ENCODE measurements around the gene NCAM1.

The NCAM1 gene

DNA sequence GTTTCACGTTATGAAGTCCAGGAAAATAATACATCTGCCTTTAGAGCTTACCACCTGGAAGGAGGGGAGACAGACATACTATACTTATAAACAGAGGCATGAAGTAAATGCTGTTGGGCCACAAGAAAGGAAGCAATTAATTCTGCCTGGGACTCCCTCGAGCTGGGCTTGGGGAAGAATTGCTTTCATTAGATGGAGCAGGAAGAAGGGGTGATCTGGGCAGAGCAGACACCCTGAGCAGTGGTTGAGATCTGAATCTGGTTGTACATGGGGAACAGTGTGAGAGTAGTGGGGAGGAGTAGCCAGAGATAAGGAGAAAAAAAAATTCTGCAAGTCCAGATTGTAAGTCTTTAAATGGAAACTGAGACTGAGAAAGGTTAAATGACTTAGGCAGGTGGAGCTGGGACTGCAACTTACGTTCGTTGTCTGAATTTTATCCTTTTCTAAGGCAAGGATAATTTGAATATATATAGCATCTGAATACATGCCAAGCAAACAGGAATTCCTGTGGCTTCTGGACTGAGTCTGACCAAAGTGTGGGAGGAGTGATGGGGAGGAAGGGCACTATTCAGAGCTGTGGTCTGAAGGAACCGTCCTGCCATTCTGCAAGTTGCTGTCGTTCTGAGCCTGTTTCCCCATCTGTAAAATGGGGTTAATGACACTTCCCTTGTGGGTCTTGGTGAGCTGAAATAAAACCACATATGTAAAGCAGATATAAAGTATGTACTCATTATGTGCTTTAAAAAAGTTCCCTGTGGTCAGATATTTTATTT lies 7.9 kb downstream of the NCAM1 start:
- DNase-seq (ENCODE audit: low spot score) = no peak

DNA sequence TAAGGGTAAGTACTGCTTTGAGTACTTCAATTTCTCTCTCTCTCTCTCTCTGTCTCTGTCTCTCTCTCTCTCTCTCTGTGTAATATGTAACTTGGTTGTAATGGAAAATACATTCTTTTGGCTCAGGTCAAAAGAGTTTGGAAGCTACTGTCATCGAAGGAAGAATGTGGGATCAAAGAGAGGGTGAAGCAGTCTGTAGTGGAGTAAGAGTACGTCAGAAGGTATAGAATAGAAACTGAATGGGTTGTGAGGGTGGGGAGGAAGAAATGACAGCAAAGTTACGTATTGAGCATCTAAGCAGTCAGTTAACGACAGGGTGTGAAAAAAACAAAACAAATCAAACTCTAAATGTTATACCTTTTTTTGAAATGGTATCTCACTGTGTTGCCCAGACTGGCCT lies 10.0 kb downstream of the NCAM1 start:
- no peak for DNase-seq (ENCODE audit: low spot score)

DNA sequence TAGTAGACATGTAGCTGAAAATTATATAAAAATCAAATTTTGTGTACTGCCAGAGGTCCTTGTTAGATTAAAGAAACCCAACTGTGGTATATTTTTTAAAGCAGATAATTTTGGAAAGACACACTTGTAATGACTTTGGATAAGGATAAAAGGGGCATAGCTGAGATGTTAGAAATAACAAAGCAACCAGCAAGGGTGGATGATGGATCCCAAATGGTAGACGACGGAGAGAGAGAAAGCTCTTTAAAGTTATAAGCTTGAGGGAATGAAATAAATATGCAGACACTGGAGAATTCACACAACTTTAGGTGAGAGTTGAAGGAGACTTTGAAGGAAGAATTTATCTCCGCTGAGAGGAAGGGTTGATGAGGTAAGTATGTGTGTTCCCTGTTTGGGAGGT lies 10.6 kb downstream of the NCAM1 start:
- no peak for DNase-seq (ENCODE audit: low spot score)

DNA sequence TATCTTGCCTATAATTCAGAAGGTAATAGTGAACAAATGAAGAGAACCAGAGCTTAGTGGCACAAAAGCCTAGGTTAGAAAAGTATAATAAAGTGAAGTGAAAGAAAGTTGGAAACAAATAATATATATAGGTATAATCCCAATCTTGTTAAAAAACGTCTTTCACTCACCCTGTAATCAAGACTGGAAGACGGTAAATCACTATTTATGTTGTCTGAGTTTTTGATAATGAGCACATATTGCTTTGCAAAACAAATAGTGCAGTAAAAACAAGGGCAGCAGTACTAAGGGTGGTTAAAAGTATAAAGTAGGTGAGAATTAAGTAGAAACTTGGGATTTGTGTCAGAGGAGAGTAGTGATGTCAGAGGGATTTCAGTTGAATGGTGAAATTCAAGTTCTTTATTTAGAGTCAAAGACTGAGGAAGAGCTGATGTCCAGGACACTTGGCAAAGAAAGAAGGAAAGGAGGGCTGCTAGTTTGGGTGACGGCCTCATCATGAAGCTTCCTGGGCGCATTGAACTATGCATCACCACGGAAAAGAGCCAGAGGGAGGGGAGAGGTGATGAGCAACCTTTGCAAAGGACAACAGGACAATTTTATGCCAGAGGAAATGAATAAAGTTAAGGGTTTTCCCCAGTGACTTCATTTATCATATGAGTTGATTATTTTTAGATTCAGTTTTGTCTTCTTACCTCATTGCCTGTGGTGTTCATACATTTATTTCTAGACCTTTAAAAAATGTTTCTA lies 11.4 kb downstream of the NCAM1 start:
- no peak for DNase-seq (ENCODE audit: low spot score)

DNA sequence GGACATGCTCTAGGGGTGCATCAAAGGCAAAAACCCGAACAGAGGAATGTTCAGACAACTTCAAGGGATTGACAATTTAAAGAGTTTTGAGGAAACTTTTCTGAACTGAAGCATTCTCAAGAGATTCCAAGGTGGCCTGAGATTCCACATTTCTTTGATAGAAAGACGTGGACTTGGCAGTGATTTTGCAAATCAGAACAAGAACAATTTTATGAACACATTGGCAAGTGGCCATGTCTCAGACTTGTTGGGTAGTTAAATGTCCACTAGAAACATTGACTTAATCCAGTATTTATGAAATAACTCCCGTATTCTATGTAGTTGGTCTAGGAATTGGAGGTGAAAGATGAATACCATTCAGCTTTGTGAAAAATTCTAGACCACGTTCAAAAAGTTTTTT lies 13.8 kb downstream of the NCAM1 start:
- no peak for DNase-seq (ENCODE audit: low spot score)

DNA sequence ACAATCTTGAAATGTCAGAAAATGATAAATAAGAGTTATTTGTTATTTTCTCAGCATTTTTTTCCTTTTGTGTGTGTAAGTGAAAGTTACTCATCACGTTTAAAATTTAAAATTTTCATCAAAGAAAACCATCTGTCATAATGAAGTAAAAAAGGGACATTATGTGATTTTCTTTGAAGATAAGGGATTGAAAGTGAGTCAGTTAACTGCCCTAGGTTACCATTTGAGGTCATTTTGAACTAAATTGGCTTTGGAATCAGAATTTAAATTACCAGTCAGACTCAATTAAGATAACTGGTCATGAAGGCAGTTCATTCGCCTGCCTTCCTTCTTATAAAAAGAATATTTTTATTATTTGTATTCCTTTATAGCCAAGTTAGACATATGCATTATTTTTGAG lies 14.3 kb downstream of the NCAM1 start:
- DNase-seq (ENCODE audit: low spot score) = no peak

DNA sequence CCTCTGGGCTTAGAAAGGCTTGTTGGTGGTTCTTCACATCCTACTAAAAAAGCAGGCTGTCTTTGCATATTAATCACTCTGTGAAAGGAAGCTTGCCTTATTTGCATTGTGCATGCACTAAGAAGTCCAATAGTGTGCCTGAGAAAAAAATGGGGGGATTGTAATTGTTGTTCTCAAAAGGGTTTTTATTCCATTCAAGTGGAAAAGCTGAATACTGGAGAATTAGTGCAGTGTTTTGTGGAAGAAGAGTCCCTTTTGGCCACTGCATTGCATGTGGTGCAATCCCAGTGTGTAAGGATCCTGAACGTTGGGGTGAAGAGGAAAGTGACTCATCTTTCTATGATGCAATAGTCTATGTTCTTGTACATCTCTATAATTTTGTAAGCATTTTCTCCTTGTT lies 16.5 kb downstream of the NCAM1 start:
- DNase-seq (ENCODE audit: low spot score) = no peak

DNA sequence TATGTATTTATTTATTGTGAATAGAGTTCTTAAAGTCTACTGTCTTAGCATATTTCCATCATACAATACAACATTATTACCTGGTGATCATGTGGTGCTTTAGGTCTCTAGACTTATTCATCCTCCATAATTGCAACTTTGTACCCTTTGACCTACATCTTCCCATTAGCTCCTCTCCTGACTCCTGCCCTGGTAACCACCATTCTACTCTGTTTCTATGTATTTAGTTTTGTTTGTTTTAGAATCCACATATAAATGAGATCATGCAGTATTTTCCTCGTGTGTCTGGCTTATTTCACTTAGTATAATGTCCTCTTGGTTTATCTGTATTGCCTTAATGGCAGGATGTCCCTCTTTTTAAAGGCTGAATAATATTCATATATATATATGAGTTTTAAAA lies 22.7 kb downstream of the NCAM1 start:
- DNase-seq (ENCODE audit: low spot score) = no peak

DNA sequence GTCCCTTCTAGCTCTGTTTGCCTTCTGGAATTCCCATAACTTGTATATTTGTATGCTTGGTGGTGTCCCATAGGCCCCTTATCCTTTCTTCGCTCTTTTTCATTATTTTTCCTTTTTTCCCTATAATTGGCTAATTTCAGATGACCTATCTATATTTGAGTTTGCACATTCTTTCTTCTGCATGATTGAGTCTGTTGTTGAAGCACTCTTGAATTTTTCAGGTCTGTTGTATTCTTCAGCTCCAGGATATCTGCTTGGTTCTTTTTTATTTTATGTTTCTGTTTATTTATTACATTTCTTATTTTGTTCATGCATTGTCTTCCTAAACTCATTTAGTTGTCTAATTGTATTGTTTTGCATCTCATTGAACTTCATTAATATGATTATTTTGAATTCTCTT lies 28.0 kb downstream of the NCAM1 start:
- no peak for DNase-seq (ENCODE audit: low spot score)

DNA sequence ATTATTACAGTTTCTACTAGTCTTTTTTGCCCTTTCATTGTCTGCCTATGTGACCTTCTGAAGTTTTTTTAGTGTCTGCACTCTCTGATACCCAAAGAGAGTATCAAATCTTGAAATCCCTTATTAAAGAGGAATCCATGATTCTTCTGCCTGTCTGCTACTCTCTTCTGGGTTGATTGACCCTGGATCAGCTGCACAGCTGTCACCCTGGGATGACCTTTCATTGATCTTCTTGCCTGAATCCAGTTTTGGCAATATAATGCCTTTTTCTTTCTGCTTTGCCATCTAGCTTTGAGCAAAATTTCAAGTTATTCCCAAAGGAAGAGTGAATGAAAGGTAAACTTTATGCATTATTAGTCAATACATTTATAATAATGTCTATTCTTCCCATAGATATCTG lies 32.6 kb downstream of the NCAM1 start:
- DNase-seq (ENCODE audit: low spot score) = no peak

DNA sequence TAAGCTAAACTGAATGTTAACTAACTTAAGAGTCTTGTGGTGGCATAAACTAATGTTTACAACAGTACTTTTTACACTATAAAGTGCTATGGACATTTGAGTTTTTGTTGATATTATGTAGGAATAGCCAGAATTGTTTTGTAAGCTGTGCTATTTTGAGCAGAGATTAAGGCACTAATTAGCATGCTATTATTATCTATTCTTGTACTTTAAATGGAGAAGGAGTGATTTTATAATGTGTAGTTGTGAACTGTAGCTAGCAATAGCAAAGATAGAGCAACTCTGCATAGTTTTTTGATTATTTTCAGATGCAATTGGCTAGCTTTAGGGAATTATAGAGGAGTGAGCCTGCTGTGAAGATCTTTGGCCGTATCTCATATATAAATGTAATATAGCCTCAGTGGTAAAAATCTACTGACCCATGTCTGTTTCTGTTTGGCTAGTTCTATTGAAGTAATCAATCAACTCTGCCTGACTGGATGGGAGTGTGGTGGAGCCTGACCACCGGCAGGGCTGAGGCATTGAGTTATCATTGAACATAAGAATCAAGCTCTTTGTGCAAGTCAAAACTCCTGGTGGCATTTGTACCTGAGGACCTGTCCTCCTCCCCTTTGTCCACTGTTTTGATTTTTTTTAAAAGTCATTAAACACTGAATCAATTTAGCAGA lies 34.3 kb downstream of the NCAM1 start:
- DNase-seq (ENCODE audit: low spot score) = no peak

DNA sequence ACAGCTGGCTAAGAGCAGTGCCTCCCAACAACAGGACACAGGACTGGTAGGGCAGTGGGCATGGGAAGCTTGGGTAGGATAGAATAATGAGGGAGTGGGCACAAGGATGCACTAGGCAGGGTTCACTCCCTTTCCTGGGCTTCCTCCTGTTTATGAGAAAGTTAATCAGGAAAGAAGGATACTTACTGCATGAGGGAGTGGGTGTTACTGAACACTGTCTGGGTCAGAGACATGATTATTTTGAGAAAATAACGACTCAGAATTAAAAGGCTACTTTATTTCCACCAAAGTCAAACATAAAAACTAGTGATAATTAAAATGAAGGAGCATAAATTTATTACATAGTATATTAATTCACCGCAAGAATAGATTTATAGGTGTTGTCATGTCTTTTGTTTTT lies 35.8 kb downstream of the NCAM1 start:
- no peak for DNase-seq (ENCODE audit: low spot score)

DNA sequence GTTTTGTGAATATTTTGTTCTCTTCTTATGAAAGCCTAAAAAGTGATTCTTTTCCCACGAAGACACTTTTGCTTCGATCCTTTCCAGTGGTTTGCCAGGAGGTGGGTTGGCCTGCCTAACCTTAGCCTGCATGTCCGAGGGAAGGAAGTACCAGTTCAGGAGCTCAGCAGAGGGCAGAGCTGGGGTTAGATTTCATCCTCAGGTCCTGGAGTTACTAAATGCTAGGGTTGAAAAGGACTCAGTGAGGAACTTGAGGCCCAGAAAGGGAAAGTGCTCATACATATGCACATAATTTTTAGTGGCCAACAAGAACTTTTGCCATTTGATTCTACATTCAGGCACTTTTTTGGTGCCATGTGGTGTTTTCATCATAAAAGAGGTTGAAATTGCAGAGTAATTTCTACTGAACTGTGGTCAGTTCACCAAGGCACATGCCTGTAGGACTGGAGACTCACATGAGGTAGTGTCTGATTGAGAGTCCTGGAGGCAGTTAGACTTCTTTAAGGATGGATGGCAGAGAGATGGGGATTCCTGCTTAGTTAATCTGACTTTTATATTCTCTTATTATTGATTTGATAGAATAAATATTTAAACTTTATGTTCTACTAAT lies 36.7 kb downstream of the NCAM1 start:
- DNase-seq (ENCODE audit: low spot score) = no peak

DNA sequence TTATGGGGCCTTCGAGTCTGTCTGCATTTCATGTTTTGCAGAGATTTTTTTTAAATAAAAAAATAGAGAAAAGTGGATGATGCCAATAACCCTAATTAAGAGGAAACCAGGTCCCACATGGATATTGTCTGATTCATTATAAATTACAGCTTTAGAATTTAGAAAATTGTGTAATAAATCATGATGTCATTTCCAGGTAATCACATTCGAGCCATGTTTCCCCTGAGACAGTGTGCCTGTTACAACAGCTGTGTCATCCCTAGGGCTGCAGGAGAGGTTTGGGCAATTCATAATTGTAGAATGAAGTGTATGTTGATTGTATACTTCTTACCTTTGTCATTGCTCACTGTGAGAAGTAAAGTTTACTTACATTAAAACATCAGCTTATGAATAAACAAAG lies 38.3 kb downstream of the NCAM1 start:
- DNase-seq (ENCODE audit: low spot score) = no peak

DNA sequence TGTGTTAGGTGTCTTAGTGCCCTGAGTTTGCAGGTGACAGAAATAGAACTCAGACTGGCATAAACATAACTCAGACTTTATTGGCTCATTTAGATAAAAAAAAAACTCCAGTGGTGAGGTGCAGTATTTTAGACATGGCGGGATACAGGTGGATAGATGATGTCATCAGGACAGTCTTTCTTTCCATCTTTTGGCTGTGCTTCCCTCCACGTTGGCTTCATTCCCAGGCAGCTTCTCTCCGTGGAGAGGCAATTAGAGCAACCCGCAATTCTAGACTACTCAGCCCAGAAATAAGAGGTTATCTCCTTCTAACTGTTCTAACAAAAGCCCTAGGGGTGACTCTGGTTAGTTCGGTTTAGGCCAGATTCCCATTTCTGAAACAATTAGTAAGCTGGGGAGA lies 40.5 kb downstream of the NCAM1 start:
- DNase-seq (ENCODE audit: low spot score) = no peak

DNA sequence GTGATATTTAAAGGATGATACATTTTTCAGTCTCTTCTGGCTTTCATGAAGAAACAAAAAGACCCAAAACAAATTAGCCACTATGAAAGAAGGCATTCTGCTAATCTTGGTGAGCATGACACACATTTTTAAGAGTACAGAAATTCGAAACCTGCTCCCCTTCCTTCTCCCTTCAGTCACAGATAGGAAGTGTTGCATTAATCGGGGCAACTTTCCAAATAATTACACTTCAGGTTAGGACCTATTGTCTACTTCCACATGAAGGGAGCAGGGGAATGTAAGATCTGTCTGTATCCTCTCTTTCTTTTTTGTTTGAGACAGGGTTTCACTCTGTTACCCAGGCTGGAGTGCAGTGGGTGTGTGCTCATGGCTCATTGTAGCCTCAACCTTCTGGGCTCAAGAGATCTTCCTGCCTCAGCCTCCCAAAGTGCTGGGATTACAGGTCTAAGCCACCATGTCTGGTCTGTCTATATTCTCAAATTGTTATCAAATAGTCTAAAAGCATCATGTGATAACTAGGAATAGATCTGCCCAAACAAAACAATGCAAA lies 45.8 kb downstream of the NCAM1 start:
- no peak for DNase-seq (ENCODE audit: low spot score)

DNA sequence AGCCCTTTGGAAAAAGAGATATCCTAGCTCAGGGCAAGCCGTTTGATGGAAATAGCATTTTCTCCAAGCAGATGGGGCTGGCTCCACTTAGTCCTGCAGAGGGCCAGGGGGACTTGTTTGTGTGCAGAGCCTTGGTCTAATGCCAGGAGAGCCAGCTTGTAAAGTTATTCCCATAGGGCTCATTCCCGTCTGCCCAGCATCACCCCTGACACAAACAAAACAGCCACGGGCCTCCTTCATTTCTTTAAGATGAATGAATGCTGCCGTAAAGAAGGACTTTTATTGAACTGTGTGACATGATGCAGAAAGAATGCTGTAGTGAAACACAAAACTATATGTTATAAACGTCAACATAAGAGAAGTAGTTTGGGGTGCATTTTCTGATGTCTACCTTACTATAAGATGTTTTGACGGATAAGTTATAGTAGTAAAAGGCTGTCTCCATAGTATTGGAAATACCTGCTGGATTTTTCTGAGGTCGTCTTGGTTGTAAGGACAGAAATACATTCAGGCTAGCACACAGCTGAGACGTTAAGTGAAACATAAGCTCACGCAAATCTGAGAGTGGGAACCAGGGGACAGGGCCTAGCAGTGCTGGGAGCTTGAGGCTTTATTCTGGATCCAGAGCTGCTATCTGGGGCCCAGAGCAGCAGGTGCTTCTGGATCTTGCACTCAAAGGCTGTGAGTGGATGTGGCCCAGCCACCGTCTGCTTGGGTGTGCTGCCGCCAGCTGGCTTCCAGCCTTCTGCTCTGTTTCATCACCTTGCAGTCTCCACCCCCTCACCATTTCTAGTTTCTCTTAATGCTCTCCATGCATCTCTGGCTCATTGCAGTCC lies 53.3 kb downstream of the NCAM1 start:
- DNase-seq (ENCODE audit: low spot score) = no peak

DNA sequence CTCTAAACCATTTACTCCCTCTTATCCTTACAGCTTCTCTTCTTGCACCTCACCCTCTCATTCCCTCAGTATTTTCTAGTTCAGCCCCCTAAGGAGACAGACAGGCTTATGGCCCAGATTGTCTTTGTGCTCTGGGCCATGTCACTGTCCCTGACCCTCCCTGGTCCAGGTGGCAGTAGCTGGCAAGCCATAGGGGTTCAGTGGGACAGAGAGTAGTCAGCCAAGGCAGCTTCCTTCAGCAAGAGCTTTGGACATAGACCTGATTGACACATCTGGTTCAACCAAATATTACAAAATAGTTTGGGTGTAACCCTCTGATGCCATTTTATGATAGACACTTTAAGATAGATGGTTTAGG lies 53.9 kb downstream of the NCAM1 start:
- DNase-seq (ENCODE audit: low spot score) = no peak

DNA sequence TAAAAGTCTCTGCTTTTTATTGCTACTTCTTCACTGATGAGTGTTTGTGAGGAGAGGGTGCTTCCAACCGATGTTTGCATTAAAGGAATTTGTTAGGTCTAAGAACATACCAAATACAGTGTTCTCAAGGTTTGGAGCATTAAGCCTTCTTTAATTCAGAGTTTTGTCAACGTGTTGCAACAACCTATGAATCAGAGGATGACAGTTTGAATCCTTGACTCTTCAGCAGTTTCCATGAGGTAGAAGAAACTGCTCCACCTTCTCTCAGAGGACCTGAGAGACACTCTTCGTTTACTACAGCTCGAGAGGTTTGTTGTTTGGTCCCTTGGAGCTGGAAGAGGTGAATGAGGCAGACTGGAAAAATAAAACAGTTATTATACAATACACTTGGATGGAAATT lies 55.7 kb downstream of the NCAM1 start:
- DNase-seq (ENCODE audit: low spot score) = no peak

DNA sequence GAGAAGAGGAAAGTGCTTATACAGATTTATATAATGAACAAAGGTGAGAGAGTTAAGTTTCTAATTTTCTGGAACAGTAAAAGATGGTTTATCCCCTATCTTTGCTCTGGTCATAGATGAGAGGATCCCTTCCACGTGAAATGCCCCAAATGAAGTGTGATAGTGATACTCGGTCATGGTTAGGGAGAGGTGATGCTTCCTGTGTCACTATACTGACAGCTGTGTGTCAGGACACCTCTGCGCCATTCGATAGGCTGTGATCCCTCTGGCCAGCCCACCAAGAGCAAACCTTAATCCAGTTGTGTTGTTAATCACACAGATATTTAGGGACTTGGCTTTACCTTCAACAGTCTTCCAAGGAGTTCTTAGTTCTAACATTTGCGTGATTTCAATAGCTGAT lies 57.7 kb downstream of the NCAM1 start:
- DNase-seq (ENCODE audit: low spot score) = no peak

DNA sequence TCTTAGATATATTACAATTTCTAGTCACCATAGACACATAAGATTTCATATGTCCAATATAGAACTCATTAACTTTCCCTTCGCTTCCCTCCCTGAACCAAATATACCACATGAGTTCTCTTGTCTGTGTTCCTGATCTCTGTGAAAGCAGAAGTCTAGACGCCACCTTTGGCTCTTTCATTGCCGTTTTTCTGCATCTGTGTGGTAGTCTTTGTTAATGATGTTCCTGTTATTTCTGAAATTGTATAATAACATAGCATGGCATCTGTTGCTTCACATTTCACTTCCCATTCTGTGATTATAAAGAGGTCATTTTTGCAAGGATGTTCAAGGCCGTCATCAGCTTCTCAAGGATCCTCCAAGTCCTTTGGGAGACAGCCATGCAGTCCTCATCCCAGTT lies 58.5 kb downstream of the NCAM1 start:
- DNase-seq (ENCODE audit: low spot score) = no peak

DNA sequence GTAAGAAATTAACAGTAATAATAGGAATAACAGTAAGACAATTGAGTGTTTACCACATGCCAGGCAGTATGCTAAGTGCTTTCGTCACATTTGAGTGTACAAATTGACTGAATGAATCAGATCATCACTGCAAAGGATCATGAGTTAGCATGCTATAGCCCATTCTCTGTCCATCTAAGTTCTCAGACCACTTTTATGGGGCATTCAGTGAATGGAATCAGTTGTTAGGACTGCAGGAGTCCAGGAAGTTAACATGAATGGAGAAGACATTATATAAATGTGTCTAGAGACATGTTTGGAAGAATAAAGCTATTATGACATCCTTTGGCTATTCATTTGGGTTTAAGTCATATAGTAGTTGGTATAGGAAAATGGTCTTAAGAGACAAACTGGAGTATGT lies 59.9 kb downstream of the NCAM1 start:
- no peak for DNase-seq (ENCODE audit: low spot score)

Measured in kidney capillary endothelial cell (primary cell).